WTC11 (cell line): ENCODE measurements around the gene COL5A1.

ENCODE experiments used
- ZNF121 ChIP-seq: sonication (generic); formaldehyde crosslinking; IDR thresholded peaks from 2 replicates; pipeline ENCODE4 v1.8.0; 2023; ENCODE audit warnings: missing genetic modification reagents
- TF ChIP-seq, protein P1 (sequence below): fragments of 200-600 bp; IDR thresholded peaks from 2 replicates; pipeline ENCODE4 v1.8.0; 2022; ENCODE audit warnings: antibody characterized with exemption
- TF ChIP-seq, protein P2 (sequence below): sonication (generic); formaldehyde crosslinking; IDR thresholded peaks from 2 replicates; pipeline ENCODE4 v1.8.1; 2022; ENCODE audit warnings: mild to moderate bottlenecking, missing genetic modification reagents, moderate library complexity, borderline replicate concordance
- TF ChIP-seq, protein P3 (sequence below): sonication (generic); formaldehyde crosslinking; IDR thresholded peaks from 2 replicates; pipeline ENCODE4 v1.8.0; 2022; ENCODE audit warnings: missing genetic modification reagents
- TF ChIP-seq, protein P4 (sequence below): sonication (generic); formaldehyde crosslinking; IDR thresholded peaks from 2 replicates; pipeline ENCODE4 v1.8.0; 2022; ENCODE audit warnings: mild to moderate bottlenecking, missing genetic modification reagents

DNA sequence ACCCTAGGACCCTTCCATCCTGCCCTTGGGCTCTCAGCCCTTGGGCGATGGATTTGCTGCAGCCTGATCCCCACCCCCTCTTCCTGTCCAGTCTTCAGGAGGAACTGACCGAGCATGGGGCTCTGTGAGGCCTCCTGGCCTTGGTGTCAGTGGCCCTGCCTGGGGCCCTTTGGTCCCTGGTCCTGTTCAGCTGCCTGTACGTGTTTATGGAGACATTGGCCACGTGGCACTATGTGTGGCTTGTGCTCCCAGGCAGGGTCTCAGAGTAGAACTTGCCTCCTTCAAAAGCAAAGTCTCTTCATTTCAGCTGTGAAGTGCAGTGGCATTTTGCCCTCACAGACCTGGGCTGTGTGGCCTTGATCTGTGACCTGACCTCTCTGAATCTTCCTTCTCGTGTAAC lies 250.1 kb downstream of the COL5A1 start:
- TF ChIP-seq, protein P1, sequence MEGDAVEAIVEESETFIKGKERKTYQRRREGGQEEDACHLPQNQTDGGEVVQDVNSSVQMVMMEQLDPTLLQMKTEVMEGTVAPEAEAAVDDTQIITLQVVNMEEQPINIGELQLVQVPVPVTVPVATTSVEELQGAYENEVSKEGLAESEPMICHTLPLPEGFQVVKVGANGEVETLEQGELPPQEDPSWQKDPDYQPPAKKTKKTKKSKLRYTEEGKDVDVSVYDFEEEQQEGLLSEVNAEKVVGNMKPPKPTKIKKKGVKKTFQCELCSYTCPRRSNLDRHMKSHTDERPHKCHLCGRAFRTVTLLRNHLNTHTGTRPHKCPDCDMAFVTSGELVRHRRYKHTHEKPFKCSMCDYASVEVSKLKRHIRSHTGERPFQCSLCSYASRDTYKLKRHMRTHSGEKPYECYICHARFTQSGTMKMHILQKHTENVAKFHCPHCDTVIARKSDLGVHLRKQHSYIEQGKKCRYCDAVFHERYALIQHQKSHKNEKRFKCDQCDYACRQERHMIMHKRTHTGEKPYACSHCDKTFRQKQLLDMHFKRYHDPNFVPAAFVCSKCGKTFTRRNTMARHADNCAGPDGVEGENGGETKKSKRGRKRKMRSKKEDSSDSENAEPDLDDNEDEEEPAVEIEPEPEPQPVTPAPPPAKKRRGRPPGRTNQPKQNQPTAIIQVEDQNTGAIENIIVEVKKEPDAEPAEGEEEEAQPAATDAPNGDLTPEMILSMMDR, result no peak
- TF ChIP-seq, protein P2, sequence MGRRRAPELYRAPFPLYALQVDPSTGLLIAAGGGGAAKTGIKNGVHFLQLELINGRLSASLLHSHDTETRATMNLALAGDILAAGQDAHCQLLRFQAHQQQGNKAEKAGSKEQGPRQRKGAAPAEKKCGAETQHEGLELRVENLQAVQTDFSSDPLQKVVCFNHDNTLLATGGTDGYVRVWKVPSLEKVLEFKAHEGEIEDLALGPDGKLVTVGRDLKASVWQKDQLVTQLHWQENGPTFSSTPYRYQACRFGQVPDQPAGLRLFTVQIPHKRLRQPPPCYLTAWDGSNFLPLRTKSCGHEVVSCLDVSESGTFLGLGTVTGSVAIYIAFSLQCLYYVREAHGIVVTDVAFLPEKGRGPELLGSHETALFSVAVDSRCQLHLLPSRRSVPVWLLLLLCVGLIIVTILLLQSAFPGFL (CRISPR knock-in tag), result no peak
- TF ChIP-seq, protein P3, sequence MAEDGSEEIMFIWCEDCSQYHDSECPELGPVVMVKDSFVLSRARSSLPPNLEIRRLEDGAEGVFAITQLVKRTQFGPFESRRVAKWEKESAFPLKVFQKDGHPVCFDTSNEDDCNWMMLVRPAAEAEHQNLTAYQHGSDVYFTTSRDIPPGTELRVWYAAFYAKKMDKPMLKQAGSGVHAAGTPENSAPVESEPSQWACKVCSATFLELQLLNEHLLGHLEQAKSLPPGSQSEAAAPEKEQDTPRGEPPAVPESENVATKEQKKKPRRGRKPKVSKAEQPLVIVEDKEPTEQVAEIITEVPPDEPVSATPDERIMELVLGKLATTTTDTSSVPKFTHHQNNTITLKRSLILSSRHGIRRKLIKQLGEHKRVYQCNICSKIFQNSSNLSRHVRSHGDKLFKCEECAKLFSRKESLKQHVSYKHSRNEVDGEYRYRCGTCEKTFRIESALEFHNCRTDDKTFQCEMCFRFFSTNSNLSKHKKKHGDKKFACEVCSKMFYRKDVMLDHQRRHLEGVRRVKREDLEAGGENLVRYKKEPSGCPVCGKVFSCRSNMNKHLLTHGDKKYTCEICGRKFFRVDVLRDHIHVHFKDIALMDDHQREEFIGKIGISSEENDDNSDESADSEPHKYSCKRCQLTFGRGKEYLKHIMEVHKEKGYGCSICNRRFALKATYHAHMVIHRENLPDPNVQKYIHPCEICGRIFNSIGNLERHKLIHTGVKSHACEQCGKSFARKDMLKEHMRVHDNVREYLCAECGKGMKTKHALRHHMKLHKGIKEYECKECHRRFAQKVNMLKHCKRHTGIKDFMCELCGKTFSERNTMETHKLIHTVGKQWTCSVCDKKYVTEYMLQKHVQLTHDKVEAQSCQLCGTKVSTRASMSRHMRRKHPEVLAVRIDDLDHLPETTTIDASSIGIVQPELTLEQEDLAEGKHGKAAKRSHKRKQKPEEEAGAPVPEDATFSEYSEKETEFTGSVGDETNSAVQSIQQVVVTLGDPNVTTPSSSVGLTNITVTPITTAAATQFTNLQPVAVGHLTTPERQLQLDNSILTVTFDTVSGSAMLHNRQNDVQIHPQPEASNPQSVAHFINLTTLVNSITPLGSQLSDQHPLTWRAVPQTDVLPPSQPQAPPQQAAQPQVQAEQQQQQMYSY (CRISPR knock-in tag), result no peak
- no peak for TF ChIP-seq ZNF121
- TF ChIP-seq, protein P4, sequence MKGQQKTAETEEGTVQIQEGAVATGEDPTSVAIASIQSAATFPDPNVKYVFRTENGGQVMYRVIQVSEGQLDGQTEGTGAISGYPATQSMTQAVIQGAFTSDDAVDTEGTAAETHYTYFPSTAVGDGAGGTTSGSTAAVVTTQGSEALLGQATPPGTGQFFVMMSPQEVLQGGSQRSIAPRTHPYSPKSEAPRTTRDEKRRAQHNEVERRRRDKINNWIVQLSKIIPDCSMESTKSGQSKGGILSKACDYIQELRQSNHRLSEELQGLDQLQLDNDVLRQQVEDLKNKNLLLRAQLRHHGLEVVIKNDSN (CRISPR knock-in tag), result no peak
